Neutrophil (primary cell): ENCODE measurements around the gene PDIA5.

Experiments used
- H3K27ac ChIP-seq: fragments of 200-600 bp; sonication (generic); 2 replicates; pipeline ENCODE4 v1.5.1; 2016; ENCODE audit warnings: mild to moderate bottlenecking, moderate library complexity
- H3K27me3 ChIP-seq: fragments of 200-600 bp; sonication (generic); 2 replicates; pipeline ENCODE4 v1.6.0; 2016; ENCODE audit warnings: mild to moderate bottlenecking
- H3K36me3 ChIP-seq: fragments of 200-600 bp; sonication (generic); 2 replicates; pipeline ENCODE4 v1.5.1; 2017
- H3K4me1 ChIP-seq, 2 experiments: fragments of 200-600 bp in 1 of 2; sonication (generic) in 1 of 2; 1 replicate in 1 of 2; 2 replicates in 1 of 2; pipeline versions ENCODE4 v1.5.1 to v1.6.1; 2013 to 2016; ENCODE audit warnings: low read depth in 1 of 2, low read length in 1 of 2, mild to moderate bottlenecking in 1 of 2, moderate library complexity in 1 of 2; ENCODE audit not compliant: control insufficient read depth in 1 of 2, insufficient read depth in 1 of 2
- H3K4me3 ChIP-seq, 2 experiments: fragments of 200-600 bp in 1 of 2; sonication (generic) in 1 of 2; 1 replicate in 1 of 2; 2 replicates in 1 of 2; pipeline ENCODE4 v1.5.1; 2013 to 2016; ENCODE audit warnings: low read depth in 1 of 2, low read length in 1 of 2, mild to moderate bottlenecking in 1 of 2, moderate library complexity in 1 of 2
- H3K9me3 ChIP-seq: fragments of 200-600 bp; sonication (generic); 2 replicates; pipeline ENCODE4 v1.5.1; 2016
- TF ChIP-seq, protein P1 (sequence below): fragments of 200-600 bp; sonication (generic); IDR thresholded peaks from 2 replicates; pipeline ENCODE4 v1.5.1; 2016; ENCODE audit warnings: antibody characterized with exemption

PDIA5 gene

DNA sequence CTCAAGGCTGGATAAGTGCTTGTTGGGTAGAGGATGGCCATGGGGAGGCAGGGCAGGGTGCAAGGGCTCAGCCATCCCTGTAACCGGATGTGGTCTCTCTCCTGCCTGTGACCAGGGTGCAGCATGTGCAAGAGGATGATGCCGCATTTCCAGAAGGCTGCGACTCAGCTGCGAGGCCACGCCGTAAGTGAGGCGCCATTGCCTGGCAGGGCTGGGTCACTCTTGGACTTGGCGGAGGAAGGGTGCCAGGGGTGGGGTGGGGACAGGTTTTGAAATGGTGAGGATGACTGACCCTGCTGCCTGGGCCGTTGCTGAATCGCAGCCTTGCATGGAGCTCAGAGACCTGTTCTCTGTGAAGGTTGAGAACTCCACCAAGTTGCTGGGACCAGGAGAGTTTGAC is 49.3 kb downstream of the PDIA5 start:
- no peaks in the 10 kb centered on the region for H3K4me1 ChIP-seq
- TF ChIP-seq, protein P1, sequence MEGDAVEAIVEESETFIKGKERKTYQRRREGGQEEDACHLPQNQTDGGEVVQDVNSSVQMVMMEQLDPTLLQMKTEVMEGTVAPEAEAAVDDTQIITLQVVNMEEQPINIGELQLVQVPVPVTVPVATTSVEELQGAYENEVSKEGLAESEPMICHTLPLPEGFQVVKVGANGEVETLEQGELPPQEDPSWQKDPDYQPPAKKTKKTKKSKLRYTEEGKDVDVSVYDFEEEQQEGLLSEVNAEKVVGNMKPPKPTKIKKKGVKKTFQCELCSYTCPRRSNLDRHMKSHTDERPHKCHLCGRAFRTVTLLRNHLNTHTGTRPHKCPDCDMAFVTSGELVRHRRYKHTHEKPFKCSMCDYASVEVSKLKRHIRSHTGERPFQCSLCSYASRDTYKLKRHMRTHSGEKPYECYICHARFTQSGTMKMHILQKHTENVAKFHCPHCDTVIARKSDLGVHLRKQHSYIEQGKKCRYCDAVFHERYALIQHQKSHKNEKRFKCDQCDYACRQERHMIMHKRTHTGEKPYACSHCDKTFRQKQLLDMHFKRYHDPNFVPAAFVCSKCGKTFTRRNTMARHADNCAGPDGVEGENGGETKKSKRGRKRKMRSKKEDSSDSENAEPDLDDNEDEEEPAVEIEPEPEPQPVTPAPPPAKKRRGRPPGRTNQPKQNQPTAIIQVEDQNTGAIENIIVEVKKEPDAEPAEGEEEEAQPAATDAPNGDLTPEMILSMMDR, result no peak
- H3K27ac ChIP-seq, result no peak overlapping the region
- H3K4me3 ChIP-seq, result no peak overlapping the region
- no peaks in the 10 kb centered on the region for H3K36me3 ChIP-seq
- H3K27me3 ChIP-seq, result no peaks in the 10 kb centered on the region
- no peaks in the 10 kb centered on the region for H3K9me3 ChIP-seq

DNA sequence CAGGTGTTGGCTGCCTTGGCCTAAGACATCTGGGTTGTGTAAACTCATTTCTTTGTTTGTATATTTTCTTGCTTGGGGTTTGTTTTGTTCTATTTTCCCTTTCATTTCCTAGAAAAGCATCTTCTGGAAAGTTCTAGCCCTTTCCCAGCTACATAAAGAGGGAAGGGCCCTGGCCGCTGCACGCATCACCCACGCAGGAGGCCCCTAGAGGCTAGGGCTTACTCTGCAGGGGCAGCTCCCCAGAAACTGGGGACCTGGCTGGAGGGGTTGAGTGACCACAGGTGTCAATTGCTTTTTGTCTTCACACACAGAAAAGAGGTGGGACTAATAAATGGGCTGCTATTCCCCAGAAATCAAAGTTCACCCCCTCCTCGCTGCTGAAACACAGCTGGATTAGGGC is 52.6 kb downstream of the PDIA5 start:
- Histone ChIP-seq H3K4me3 (no peak overlapping the region), H3K27me3 (no peaks in the 10 kb centered on the region), H3K36me3 (no peaks in the 10 kb centered on the region), H3K9me3 (no peaks in the 10 kb centered on the region), H3K27ac (no peak overlapping the region), H3K4me1 (no peaks in the 10 kb centered on the region)
- TF ChIP-seq, protein P1, result no peak

DNA sequence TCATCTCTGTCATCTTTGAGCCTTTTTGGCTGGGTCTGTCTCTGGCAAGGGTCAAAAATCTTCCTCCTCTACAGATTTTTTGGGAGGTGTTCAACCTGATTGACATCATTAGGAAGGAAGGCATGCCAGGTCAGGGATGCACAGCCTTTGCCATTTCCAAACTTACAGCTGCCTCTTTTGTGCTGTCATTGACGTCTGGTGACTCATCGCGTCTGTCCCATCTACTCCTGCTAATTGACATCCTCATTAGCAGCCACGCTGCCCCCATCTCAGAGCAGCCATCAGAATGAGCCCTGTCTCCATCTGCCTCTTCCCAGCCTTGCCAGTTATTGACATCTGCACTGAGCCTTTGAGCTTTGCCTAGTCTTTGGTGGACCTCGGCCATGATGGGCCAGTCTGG is 53.0 kb downstream of the PDIA5 start:
- Histone ChIP-seq H3K36me3 (no peaks in the 10 kb centered on the region), H3K9me3 (no peaks in the 10 kb centered on the region), H3K4me1 (no peaks in the 10 kb centered on the region), H3K4me3 (no peak overlapping the region), H3K27ac (no peak overlapping the region), H3K27me3 (no peaks in the 10 kb centered on the region)
- TF ChIP-seq, protein P1, result no peak

DNA sequence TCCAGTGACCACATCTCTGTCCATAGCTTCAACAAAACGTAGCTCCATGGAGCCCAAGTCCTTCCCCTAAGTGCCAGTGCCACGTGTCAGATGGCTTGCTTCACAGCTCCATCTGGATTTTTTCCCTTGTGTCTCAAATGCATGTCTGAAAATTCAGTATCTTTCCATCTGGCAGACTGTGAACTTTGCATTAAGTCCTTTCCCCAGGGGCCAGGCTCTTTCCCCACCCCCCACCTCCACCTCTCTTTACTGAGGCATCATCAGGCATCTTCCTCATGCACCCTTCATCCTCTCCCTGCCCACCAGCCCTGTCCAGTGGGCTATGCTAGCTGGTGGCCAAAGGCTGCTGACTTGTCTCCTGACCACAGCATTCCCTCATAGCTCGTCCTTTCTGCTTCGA is 53.7 kb downstream of the PDIA5 start:
- no peak overlapping the region for H3K27ac ChIP-seq
- TF ChIP-seq, protein P1, result no peak
- no peaks in the 10 kb centered on the region for H3K9me3 ChIP-seq
- H3K36me3 ChIP-seq, result no peaks in the 10 kb centered on the region
- H3K4me3 ChIP-seq, result no peak overlapping the region
- H3K27me3 ChIP-seq, result no peaks in the 10 kb centered on the region
- no peaks in the 10 kb centered on the region for H3K4me1 ChIP-seq

DNA sequence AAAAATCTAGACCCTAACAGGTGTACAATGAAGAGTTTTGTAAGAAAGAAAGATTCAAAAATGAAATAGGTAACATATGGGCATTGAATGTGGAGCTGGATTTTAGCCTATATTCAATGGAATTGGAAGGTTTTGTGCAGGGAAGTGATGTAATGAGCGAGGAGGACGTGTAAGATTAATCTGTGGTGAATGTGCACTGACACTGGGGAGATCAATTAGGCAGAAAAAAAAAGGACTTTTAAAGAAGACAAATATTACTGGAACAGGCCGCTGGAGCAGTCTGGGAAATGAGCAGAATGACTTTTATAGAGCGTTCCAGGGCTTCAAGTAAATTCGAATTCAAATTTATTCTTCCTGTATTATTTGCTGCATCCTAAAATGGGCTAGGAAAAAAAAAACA is 55.2 kb downstream of the PDIA5 start:
- no peaks in the 10 kb centered on the region for H3K27me3 ChIP-seq
- H3K4me3 ChIP-seq, result no peak overlapping the region
- H3K9me3 ChIP-seq, result no peaks in the 10 kb centered on the region
- TF ChIP-seq, protein P1, result no peak
- H3K36me3 ChIP-seq, result no peaks in the 10 kb centered on the region
- no peaks in the 10 kb centered on the region for H3K4me1 ChIP-seq
- no peak overlapping the region for H3K27ac ChIP-seq
